Colonic mucosa (tissue), 4 donors: ENCODE data around the gene TMX4. TPM values are rescaled to one million over a fixed set of nuclear protein-coding genes. Genes with fewer than 3 reads are reported as not detected.

Experiments
- DNase-seq: peaks from one replicate; pipeline ENCODE4 v3.0.0-alpha.2; 2020
- H3K27ac ChIP-seq: fragments of 200-600 bp; one replicate; pipeline ENCODE4 v1.8.0; 2021
- H3K27me3 ChIP-seq: fragments of 200-600 bp; one replicate; pipeline ENCODE4 v1.8.0; 2021
- H3K36me3 ChIP-seq: fragments of 200-600 bp; one replicate; pipeline ENCODE4 v1.8.0; 2021
- H3K4me1 ChIP-seq: fragments of 200-600 bp; one replicate; pipeline ENCODE4 v1.8.0; 2021; ENCODE audit warnings: mild to moderate bottlenecking
- H3K4me3 ChIP-seq: fragments of 200-600 bp; one replicate; pipeline ENCODE4 v1.8.0; 2021
- H3K9ac ChIP-seq, 2 donors: one replicate each; pipeline ENCODE4 v1.7.0; 2013; ENCODE audit warnings: control low read depth in 2 of 2, low read depth in 2 of 2, low read length in 2 of 2
- H3K9me3 ChIP-seq: fragments of 200-600 bp; one replicate; pipeline ENCODE4 v1.8.0; 2021
- intact Hi-C: fragments of 100-400 bp; cut with DNase I; formaldehyde crosslinking; loops from one replicate; pipeline ENCODE4 v1.14.1; 2022
- total RNA-seq, 2 donors: library from RNA; stranded (reverse); fragmentation: NEBNext Ultra II Directional in 1 of 2; extraction: Animal tissue kit (Norgen Biotek cat#: 25700) in 1 of 2; gene quantifications; one replicate each; pipeline ENCODE4 v1.2.1, GENCODE V29; 2021
- TF ChIP-seq, protein P1 (sequence below): fragments of 200-600 bp; IDR thresholded peaks from one replicate; pipeline ENCODE4 v1.8.0; 2022; ENCODE audit warnings: antibody characterized with exemption, mild to moderate bottlenecking
- donor health status: healthy.
- donor health status: DM: no; HTN: no; CAD: no.
- donor health status: DM: no; HTN: no; CAD: no.

Gene TMX4
- total RNA-seq, 2 donors from 2014 or later = 26.5 to 28.0 TPM

DNA sequence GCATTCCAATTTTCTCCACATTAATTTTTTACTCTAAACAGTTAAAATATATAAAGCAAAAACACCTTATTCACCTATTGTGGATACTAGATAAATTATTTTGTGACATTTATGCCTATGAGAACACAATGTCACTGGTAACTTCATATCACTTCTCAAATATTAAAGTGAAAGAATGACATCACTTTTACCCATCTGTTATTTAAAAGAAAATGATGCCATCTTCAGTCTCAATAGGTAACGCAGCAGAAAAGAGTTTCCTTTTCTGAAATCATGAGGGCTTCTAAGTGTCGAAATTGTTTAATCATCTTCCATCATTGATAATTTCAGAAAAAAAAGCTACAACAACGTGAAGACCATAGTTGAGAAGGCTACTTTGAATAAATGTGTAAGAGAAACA, 82.2 kb downstream of the TMX4 start:
- no peak for DNase-seq
- no peaks in the 10 kb centered on the region for H3K36me3 ChIP-seq
- no peak overlapping the region for H3K27ac ChIP-seq
- no peak overlapping the region for H3K4me3 ChIP-seq
- no peaks in the 10 kb centered on the region for H3K4me1 ChIP-seq
- intact Hi-C loops = loop anchor here (10.0 kb wide), 1 partner anchor 787 kb away; no protein-coding TSS in a partner anchor
- no peaks in the 10 kb centered on the region for H3K9me3 ChIP-seq
- TF ChIP-seq, protein P1, sequence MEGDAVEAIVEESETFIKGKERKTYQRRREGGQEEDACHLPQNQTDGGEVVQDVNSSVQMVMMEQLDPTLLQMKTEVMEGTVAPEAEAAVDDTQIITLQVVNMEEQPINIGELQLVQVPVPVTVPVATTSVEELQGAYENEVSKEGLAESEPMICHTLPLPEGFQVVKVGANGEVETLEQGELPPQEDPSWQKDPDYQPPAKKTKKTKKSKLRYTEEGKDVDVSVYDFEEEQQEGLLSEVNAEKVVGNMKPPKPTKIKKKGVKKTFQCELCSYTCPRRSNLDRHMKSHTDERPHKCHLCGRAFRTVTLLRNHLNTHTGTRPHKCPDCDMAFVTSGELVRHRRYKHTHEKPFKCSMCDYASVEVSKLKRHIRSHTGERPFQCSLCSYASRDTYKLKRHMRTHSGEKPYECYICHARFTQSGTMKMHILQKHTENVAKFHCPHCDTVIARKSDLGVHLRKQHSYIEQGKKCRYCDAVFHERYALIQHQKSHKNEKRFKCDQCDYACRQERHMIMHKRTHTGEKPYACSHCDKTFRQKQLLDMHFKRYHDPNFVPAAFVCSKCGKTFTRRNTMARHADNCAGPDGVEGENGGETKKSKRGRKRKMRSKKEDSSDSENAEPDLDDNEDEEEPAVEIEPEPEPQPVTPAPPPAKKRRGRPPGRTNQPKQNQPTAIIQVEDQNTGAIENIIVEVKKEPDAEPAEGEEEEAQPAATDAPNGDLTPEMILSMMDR = no peak
- no peak overlapping the region for H3K9ac ChIP-seq
- no peaks in the 10 kb centered on the region for H3K27me3 ChIP-seq

DNA sequence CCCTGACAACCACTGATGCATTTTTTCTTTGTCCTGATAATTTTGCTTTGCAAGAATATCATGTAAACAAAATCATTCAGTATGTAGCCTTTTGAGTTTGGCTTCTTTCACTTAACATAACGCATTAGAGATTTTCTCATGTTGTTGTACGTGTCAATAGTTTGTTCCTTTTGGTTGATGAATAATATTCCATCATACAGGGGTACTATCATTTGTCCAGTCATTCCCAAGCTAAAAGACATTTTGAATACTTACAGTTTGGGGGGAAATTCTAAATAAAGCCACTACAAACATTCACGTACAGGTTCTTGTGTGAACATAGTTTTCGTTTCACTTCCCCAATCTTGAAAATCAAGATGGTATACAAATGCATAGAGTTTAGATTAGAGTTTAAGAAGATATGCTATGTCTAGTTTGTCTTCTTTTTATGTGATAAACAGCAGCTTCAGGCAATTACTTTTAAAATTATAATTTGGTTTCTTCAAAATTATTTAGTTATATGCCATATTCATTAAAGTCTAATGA, 84.5 kb downstream of the TMX4 start:
- Histone ChIP-seq H3K9me3 (no peaks in the 10 kb centered on the region), H3K4me3 (no peak overlapping the region), H3K27me3 (no peaks in the 10 kb centered on the region), H3K9ac (no peak overlapping the region), H3K36me3 (no peaks in the 10 kb centered on the region), H3K27ac (no peak overlapping the region), H3K4me1 (no peaks in the 10 kb centered on the region)
- TF ChIP-seq, protein P1 = no peak
- DNase-seq = no peak
- intact Hi-C loops = loop anchor here (10.0 kb wide), 1 partner anchor 790 kb away; no protein-coding TSS in a partner anchor

DNA sequence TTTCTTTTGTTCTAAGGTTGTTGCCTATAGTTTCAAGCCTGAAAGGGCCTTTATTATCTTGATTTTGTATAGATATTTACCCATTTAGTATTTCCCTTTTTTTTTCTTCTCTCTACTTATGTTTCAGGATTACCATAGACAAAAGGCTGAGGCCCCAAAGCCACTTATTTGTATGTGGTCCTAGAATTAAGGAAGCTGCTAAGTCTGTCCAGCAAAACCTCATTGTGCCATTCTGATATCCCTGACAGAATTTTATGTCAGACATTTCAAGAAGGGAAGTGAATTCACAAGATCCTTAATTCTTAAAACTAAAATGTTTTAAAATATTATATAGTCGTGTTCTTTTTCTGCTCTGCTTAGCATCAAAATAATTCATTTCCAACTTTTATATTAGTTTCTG, 86.2 kb downstream of the TMX4 start:
- intact Hi-C loops = loop anchor here (10.0 kb wide), 1 partner anchor 791 kb away; no protein-coding TSS in a partner anchor
- Histone ChIP-seq H3K4me1 (no peaks in the 10 kb centered on the region), H3K4me3 (no peak overlapping the region), H3K9ac (no peak overlapping the region), H3K9me3 (no peaks in the 10 kb centered on the region), H3K27me3 (no peaks in the 10 kb centered on the region), H3K36me3 (no peaks in the 10 kb centered on the region), H3K27ac (no peak overlapping the region)
- no peak for DNase-seq
- TF ChIP-seq, protein P1 = no peak

DNA sequence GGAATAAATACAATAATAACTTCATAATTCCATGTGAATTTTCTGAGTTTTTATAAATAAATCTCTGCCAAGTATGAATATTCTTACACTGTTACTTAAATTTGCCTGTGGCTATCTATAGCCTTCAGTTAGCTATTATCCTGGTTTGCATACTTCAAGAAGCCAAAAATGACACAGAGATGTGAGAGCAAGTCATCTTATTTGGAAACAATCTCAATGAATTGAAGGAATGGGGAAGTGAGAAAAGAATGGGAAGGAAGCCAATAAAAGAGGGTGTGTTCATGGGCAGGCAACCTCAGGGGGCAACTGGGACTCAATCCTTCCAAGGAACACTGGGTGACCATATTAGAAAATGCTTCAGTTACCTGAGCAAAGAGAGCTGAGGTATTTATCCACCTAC, 89.2 kb downstream of the TMX4 start:
- TF ChIP-seq, protein P1 = no peak
- H3K4me1 ChIP-seq = no peaks in the 10 kb centered on the region
- no peaks in the 10 kb centered on the region for H3K9me3 ChIP-seq
- H3K9ac ChIP-seq = no peak overlapping the region
- H3K27me3 ChIP-seq = no peaks in the 10 kb centered on the region
- H3K4me3 ChIP-seq = no peak overlapping the region
- no peaks in the 10 kb centered on the region for H3K36me3 ChIP-seq
- no peak overlapping the region for H3K27ac ChIP-seq
- intact Hi-C loops = loop anchor here (10.0 kb wide), 1 partner anchor 794 kb away; no protein-coding TSS in a partner anchor
- no peak for DNase-seq

Other genes with a start within 250 kb of the TMX4 start
- not detected for gene HAO1, start 79.3 kb downstream of the TMX4 start, total RNA-seq
- gene PLCB1, start 112.5 kb upstream of the TMX4 start, total RNA-seq = 1 to 10 TPM; 8.3 to 9.6 TPM